CD1c-positive myeloid dendritic cell (primary cell): ENCODE data around the gene LRWD1.
A peak's percentile ranks its signal among the peaks of the same experiment; 100 is the strongest.
"Not testable (repeated sequence)": the region's sequence is repeated elsewhere in the genome, so short reads cannot be mapped to it uniquely, and the experiment has no call there.

Source experiments
- DNase-seq: peaks from one replicate; pipeline ENCODE4 v3.0.0-alpha.2; 2016; ENCODE audit errors: extremely low spot score

The LRWD1 gene

DNA sequence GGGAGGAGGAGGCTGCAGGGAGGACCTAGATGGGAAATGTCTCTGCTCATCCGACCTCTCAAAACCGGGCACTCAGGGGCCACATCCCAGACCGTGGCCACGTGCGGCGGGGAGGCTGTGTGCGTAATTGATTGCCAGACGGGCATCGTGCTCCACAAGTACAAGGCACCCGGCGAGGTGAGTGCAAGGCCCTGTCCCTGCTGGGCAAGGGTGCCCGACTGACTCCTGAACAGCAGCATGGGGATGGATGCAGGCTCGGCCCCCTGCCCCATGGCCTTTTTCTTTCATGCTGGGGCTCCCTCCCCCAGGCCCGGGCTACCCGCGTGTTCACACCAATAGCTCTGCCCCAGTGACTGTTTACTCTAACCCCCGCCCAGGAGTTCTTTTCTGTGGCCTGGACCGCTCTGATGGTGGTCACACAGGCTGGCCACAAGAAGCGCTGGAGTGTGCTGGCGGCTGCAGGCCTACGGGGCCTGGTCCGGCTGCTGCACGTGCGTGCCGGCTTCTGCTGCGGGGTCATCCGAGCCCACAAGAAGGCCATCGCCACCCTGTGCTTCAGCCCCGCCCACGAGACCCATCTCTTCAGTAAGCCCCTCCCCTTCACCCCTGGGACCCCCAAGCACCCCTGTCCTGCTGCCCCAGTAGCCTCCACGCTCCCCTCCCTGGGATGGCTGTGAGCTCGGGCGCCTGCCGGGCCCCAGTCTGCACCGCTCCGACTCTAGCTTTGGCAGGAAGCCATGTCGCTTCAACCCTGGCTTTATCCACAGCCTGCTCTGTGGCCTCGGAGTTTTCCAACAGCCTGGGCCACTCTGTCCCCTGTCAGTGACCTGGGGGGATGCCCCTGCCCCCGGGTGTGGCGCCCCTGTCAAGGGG is 3.9 kb downstream of the LRWD1 start:
- DNase-seq: no peak

GRCh38 chr7:102469351-102469971 is 4.7 kb downstream of the LRWD1 start:
- DNase-seq: no peak

DNA sequence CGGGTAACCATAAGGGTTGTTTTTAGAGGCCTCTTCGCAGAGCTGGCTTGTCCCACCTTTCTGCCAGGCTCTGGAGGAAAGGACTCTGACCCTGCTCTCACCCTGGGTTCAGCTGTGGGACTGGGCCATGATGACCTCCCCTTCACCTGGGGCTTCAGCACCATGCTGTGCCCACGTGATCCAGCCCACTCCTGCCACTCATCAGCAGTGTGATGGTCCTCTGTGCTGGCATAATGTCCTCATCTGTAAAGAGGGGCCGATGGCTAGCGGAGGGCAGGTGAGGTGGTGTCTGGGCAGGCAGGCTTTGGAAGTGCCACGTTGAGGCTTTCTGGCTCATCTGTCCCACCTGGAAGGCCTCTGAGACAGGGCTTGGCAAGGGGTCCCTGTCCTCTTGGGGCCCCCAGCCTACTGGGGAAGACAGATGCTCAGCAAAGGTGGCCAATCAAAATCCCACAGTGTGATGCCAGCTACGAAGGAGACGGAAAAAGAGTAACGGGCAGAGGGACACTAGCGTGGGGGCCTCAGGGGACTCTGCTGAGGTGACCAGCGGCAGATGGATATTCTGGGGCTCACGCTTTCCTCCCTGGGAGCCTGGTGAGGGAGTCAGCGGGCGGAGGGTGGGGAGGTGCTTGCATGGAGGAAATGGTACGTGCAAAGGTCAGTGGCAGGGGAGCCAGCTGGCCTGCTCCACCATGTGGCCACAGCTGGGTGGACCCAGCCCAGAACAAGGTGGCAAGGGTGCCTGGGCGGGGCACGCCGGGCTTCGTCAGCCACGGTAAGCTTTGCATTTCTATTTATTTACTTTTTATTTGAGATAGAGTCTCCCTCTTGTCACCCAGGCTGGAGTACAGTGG is 5.4 kb downstream of the LRWD1 start:
- DNase-seq: no peak

DNA sequence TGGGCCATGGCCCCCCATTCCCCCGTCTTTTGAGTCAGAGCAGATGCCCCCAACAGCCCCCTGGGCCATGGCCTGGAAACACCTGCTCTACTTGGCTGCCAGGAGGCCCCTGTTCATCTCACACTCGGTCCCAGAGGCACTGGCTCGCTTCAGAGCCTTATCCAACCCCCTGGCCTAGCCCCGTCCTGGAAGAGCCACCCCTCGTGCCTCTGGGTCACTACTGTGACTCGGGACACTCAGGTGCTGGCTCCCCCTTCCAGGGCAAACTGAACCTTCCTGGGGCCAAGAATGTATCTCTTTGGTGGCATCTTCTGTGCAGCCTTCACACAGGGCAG is 7.0 kb downstream of the LRWD1 start:
- DNase-seq: no peak

DNA sequence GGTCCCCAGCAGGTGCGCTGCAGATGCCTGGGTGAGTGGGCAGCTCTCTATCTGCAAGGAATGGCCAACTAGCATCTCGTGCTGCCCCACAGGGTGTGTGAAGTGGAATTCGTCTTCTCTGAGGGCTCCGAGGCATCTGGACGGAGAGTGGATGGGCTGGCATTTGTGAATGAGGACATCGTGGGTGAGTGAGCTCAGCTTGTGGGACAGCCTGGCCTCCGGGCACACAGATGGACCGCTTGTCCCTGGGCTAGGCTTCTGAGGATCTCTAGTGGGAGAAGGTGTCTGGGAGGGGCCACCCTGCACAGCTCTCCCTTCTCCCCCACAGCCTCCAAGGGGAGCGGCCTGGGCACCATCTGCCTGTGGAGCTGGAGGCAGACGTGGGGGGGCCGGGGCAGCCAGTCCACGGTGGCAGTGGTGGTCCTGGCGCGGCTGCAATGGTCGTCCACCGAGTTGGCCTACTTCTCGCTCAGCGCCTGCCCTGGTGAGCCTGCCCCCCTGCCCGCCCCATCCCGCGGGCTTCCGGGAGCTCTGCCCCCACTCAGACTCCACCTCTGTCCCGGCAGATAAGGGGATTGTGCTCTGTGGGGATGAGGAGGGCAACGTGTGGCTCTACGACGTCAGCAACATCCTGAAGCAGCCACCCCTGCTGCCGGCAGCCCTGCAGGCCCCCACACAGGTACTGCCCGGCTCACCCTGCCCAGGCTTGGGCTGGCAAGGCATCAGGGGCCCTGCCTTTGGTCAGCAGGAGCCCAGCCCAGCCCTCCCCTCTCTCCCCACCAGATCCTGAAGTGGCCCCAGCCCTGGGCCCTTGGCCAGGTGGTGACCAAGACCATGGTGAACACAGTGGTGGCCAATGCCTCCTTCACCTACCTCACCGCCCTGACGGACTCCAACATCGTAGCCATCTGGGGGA is 7.6 kb downstream of the LRWD1 start:
- no peak for DNase-seq

- DNase-seq: no peak
Observed at GRCh38 chr7:102473271-102473991, 8.6 kb downstream of the LRWD1 start.

DNA sequence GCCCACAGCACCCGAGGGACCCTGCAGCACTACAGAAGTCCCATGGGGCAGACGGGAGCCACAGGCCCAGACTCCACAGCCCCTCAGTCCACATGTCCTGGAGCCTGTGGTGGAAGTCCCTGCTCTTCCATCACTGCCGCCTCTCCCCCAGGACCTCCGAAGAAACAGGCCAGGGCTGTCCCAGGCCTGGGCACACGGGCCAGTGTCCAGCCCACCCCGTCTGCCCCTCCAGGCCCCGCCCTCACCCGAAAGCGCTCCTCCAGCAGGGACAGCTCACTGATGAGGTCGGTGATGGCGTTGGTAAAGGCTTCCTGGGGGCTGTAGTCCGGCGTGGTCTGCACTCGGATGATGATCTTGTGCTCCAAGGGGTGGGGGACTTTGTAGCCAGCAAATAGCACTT is 9.3 kb downstream of the LRWD1 start:
- DNase-seq: not testable (repeated sequence)

- not testable (repeated sequence) for DNase-seq
Observed at GRCh38 chr7:102474736-102475435, 10.1 kb downstream of the LRWD1 start.

- peak; percentile 88 for DNase-seq
Observed at GRCh38 chr7:102478314-102479208, 13.8 kb downstream of the LRWD1 start, which contains the start of gene POLR2J. POLR2J (minus strand) TSS chr7:102478922; CDS start chr7:102478860, 62 bp downstream.

DNA sequence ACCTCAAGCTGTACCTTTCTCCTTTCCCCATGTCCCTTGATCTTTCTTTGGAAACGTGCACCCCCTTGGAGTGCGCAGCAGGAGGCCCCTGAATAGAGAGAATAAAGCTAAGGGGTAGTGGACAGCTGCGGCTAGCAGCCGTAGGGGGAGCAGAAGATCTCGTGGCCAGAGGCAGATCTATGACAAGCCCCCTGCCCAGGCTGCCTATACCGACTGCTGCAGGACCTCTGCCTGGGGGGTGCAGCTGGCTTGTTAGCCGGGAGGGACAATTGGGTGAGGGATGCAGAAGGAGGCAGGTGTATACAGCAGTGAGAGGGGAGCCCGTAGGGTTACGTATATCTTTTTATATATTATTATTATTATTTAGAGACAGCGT is 14.4 kb downstream of the LRWD1 start:
- DNase-seq: not testable (repeated sequence)

DNA sequence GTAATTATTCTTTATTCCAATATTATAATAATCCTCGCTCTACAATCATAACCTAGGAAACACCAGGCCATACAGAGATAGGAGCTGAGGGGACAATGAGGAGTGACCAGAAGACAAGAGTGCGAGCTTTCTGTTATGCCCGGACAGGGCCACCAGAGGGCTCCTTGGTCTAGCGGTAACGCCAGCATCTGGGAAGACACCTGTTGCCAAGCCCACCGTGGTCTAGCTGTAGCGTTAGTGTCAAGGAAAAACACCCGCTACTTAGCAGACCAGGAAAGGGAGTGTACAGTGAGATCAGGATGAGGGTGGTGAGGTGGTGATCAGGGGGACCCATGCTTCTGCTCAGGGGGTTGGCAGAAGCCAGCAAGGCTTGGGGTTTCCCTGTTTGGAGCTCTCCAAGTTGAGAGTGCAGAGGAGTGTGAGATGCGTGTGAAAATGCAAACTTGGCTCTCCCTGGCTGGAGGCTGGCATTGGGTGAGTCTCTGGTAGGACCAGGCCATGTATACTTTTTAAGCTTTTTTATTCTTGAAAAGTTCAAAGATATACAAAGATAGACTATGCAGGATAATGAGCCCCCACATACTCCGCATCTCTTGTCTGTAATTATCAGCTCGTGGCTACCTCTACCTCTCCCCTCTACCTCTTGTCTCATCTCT is 15.3 kb downstream of the LRWD1 start:
- not testable (repeated sequence) for DNase-seq

GRCh38 chr7:102481962-102482361 is 17.2 kb downstream of the LRWD1 start:
- not testable (repeated sequence) for DNase-seq

DNA sequence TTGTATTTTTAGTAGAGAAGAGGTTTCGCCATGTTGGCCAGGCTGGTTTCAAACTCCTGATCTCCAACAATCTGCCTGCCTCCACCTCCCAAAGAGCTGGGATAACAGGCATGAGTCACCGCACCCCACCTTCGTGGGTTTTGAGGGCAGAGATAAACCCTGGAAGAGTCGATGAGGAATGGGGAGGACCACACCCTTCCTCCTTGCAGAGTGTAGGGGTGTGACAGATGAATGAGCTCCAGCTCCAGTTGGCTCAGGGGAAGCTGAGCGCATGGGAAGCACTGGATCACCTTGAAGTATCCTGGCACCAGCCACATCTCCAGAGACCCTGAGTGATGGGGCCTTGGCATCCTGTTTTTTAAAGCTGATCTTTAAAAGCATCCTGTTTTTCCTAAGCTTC is 19.5 kb downstream of the LRWD1 start:
- DNase-seq: not testable (repeated sequence)

DNA sequence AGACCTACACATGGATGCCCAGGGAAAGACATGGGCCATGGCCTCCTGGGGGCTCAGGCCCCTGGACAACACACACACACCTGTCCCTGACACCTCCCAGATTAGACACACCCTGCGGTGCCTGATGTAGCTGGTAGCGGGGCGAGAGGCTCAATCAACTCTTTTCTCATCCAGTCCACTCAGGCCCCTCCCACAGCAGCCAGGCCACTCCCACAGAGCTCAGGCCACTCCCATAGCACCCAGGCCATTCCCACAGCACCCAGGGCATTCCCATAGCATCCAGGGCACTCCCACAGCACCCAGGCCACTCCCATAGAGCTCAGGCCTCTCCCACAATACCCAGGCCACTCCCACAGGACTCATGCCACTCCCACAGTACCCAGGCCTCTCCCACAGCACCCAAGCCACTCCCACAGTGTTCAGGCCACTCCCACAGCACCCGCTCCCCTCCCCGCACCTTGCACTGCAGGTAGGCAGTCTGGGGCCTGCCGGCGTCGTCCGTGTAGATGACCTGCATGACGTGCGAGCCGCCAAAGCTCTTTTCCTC is 25.8 kb downstream of the LRWD1 start:
- not testable (repeated sequence) for DNase-seq

DNA sequence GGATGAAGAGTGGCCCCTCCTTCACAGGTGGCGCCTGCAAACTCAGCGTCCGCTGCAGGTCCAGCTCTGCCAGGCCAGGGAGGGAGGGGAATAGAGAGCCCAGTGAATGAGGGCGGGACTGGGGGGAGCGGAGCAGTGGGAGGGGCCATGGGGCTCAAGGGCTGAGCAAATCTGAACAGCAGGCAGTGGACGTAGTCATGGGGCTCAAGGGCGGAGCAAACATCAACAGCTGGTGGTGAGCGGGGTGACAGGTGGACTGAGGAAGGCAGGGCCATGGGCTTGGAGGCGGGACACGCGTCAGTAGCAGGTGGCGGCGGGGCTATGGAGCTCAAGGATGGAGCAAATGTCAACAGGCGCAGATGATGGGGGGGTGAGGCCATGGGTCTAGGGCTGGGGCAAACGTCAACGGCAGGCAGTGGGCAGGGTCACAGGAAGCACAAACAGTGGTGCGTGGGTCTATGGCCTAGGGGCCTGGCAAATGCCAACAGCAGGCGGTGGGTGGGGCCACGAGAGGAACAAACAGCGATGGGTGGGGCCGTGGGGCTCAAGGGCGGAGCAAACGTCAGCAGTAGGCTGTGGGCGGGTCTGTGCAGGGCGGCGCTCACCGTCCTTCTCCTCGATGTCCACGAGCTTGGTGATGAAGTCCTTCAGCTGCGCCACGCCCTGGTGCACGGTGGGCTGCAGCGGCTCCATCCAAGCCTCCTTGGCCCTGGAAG is 28.6 kb downstream of the LRWD1 start:
- not testable (repeated sequence) for DNase-seq

- DNase-seq: not testable (repeated sequence)
Observed at GRCh38 chr7:102494026-102494425, 29.2 kb downstream of the LRWD1 start.

DNA sequence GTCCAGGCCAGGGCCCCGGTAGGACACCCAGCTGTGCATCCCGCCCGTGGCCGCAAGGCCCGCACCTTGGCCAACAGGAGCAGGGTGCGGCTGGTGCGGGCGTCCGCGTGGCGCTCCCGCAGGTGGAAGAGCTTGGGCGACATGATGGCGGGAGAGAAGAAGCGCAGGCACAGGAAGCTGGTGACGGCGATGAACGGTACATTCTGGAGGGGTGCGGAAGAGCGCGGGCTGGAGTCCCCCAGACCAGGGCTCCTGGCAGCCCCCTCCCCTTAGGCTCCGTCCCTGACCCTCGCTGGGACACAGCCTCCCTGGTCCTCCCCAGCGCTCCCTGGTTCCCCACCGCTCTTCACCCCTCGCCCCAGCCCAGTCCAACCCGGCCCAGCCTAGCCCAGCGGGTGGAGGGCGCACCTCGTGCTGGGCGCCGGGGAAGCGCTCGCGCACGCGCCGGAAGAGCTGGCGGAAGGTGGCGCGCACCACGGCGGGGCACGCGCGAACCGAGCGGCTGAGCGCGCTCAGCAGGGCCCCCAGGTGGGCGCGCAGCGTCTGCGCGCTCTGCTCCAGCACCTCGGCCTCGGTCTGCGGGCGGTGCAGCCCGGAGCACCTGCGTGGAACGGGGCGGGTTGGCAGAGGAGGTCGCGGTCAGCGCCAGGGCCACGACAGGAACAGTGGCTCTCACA is 29.8 kb downstream of the LRWD1 start:
- not testable (repeated sequence) for DNase-seq
